ENCODE data around the gene PRKCA. TPM values are rescaled to one million over a fixed set of nuclear protein-coding genes. Genes with fewer than 3 reads are reported as not detected.
"Not testable (repeated sequence)": the region's sequence is repeated elsewhere in the genome, so short reads cannot be mapped to it uniquely, and the experiment has no call there.

The PRKCA gene
- total RNA-seq, 1 donor from 2014 or later, result 15.5 TPM

DNA sequence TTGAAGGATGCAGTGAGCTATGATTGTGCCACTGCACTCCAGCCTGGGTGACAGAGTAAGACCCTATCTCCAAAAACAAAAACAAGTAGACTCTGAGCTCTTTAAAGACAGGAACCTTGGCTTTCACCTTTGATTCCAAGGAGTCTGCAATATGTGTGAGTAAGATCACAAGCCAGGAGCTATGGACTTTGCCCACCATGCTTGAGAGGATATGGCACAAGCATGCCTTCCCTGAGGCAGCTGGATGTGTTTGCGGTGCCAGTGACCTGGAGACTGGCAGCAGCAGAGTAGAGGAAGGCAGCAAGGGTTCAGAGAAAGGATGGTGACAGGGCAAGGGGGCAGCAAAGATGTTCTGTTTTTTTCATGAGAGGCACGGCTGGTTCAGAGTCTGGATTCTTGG lies 14.5 kb upstream of the PRKCA start:
- H3K4me1 ChIP-seq, result no peaks in the 10 kb centered on the region
- DNase-seq (ENCODE audit: extremely low spot score in 2 of 2), result no peak
- no peak overlapping the region for H3K27ac ChIP-seq
- no peaks in the 10 kb centered on the region for H3K9me3 ChIP-seq
- H3K27me3 ChIP-seq, result no peaks in the 10 kb centered on the region
- H3K36me3 ChIP-seq, result no peaks in the 10 kb centered on the region
- TF ChIP-seq POLR2AphosphoS5 (IDR thresholded peaks at IDR 0.05; ENCODE audit: insufficient read depth in 1 of 2, low read depth in 1 of 2) (no peak), POLR2A (IDR thresholded peaks at IDR 0.05) (no peak)
- TF ChIP-seq, protein P1, sequence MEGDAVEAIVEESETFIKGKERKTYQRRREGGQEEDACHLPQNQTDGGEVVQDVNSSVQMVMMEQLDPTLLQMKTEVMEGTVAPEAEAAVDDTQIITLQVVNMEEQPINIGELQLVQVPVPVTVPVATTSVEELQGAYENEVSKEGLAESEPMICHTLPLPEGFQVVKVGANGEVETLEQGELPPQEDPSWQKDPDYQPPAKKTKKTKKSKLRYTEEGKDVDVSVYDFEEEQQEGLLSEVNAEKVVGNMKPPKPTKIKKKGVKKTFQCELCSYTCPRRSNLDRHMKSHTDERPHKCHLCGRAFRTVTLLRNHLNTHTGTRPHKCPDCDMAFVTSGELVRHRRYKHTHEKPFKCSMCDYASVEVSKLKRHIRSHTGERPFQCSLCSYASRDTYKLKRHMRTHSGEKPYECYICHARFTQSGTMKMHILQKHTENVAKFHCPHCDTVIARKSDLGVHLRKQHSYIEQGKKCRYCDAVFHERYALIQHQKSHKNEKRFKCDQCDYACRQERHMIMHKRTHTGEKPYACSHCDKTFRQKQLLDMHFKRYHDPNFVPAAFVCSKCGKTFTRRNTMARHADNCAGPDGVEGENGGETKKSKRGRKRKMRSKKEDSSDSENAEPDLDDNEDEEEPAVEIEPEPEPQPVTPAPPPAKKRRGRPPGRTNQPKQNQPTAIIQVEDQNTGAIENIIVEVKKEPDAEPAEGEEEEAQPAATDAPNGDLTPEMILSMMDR (IDR thresholded peaks at IDR 0.05), result no peak
- intact Hi-C loops (cut with DNase I), result no loop called here
- no peak overlapping the region for H3K4me3 ChIP-seq

DNA sequence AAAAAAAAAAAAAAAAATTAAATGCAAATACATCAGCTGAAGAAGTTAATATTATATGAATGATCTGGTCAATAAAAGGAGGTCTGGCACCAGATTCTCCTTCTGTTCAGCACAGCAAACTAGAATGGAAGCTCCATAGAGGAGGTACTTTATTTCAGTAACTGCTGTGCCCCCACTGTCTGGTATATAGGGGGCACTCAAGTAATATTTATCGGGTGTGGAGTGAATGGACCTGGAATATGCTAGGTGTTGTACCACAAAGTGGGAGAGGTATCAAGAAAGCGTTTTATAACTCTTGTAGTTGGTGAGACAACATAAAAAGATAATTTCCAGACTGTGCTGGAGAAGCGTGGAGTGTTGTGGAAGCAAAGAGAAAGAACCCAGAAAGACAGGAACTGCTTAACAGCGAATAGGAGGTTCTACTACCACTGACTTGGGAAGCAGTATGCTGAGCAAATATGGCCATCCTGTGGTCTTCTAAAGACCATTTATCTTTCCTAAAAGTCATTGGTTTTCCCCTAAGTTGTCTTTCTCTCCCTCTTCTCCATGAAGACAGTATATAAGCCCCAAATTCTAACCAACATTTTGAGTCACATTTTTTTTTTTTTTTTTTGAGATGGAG lies 12.2 kb upstream of the PRKCA start:
- DNase-seq (ENCODE audit: extremely low spot score in 2 of 2), result no peak
- H3K9me3 ChIP-seq, result no peaks in the 10 kb centered on the region
- no peaks in the 10 kb centered on the region for H3K27me3 ChIP-seq
- no peak overlapping the region for H3K4me3 ChIP-seq
- TF ChIP-seq, protein P1 (IDR thresholded peaks at IDR 0.05), result peak in 1 of 3 experiments; percentile 13
- TF ChIP-seq POLR2A (IDR thresholded peaks at IDR 0.05), result no peak
- no peaks in the 10 kb centered on the region for H3K4me1 ChIP-seq
- no peak overlapping the region for H3K27ac ChIP-seq
- intact Hi-C loops (cut with DNase I), result no loop called here
- no peaks in the 10 kb centered on the region for H3K36me3 ChIP-seq

DNA sequence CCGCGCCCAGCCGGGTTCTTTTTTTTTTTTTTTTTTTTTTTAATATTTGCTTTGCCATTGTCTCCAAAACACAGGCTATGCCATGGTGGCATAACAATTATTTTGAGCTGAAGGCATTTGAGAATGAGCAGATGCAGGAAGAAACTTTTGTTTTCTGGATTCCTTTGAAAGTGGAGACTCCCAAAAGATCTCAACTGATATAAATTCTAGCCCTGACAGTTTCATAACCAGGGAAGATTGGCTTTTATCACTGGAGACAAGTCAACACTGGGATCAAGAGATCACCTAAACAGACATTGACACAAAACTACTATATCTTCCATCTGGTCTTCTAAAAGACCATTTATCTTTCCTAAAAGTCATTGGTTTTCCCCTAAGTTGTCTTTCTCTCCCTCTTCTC lies 10.1 kb upstream of the PRKCA start:
- Histone ChIP-seq H3K27me3 (no peaks in the 10 kb centered on the region), H3K4me1 (no peaks in the 10 kb centered on the region), H3K9me3 (no peaks in the 10 kb centered on the region), H3K36me3 (no peaks in the 10 kb centered on the region), H3K4me3 (no peak overlapping the region), H3K27ac (no peak overlapping the region)
- DNase-seq (ENCODE audit: extremely low spot score in 2 of 2), result no peak
- TF ChIP-seq, protein P1 (IDR thresholded peaks at IDR 0.05), result no peak
- TF ChIP-seq POLR2A (IDR thresholded peaks at IDR 0.05), result no peak
- no peak for TF ChIP-seq POLR2AphosphoS5 (IDR thresholded peaks at IDR 0.05; ENCODE audit: insufficient read depth in 1 of 2, low read depth in 1 of 2)
- intact Hi-C loops (cut with DNase I), result no loop called here

DNA sequence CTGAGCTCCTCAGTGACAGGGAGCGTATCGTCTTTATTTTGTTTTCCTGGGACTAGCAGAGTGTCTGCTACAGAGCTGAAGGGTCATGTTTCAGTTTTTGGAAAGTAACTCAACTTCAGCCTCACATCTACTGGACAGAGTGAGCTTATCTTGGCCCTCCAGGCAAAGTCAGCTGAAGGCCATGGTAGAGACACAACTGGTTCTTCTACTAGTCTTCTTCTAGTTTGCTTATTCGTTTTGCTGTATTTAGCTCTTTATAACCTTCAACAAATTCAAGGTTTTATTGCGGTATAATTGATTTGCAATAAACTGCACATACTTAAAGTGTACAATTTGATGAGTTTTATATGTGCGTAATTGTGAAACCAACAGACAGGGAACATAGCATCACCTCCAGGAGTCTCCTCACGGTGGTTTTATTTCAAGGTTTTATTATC lies 6.1 kb upstream of the PRKCA start:
- Histone ChIP-seq H3K4me1 (peaks cover 1% of the 10 kb centered on the region), H3K4me3 (no peak overlapping the region), H3K36me3 (no peaks in the 10 kb centered on the region), H3K27ac (no peak overlapping the region), H3K27me3 (no peaks in the 10 kb centered on the region), H3K9me3 (no peaks in the 10 kb centered on the region)
- TF ChIP-seq, protein P1 (IDR thresholded peaks at IDR 0.05), result no peak
- TF ChIP-seq POLR2A (IDR thresholded peaks at IDR 0.05) (no peak), POLR2AphosphoS5 (IDR thresholded peaks at IDR 0.05; ENCODE audit: insufficient read depth in 1 of 2, low read depth in 1 of 2) (no peak)
- no peak for DNase-seq (ENCODE audit: extremely low spot score in 2 of 2)
- intact Hi-C loops (cut with DNase I), result no loop called here

DNA sequence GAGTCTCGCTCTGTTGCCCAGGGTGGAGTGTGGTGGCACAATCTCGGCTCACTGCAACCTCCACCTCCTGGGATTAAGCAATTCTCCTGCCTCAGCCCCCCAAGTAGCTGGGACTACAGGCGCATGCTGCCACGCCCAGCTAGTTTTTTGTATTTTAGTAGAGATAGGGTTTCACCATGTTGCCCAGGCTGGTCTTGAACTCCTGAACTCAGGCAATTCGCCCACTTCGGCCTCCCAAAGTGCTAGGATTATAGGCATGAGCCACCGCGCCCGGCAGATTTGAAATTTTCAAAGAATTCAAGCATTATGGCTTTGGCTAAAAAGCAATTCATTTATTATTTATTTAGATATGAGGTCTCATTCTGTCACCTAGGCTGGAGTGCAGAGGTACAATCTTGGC lies 5.0 kb upstream of the PRKCA start:
- DNase-seq (ENCODE audit: extremely low spot score in 2 of 2), result peak in 1 of 2 donors; percentile 54
- H3K27me3 ChIP-seq; intact Hi-C loops (cut with DNase I); H3K9me3 ChIP-seq; H3K27ac ChIP-seq; H3K36me3 ChIP-seq; H3K4me3 ChIP-seq; H3K4me1 ChIP-seq: not testable (repeated sequence)

All from vagina (tissue), 2 donors.